HG02970 (cell line): Measurements from ENCODE around the gene DISP1.

ENCODE experiments used
- ATAC-seq: cut with Tn5 transposase; IDR thresholded peaks from one replicate; pipeline ENCODE4 v1.9.1; 2021; ENCODE audit warnings: mild to moderate bottlenecking, moderate library complexity, moderate number of reproducible peaks; ENCODE audit not compliant: unreplicated experiment, low FRiP score

The DISP1 gene

DNA sequence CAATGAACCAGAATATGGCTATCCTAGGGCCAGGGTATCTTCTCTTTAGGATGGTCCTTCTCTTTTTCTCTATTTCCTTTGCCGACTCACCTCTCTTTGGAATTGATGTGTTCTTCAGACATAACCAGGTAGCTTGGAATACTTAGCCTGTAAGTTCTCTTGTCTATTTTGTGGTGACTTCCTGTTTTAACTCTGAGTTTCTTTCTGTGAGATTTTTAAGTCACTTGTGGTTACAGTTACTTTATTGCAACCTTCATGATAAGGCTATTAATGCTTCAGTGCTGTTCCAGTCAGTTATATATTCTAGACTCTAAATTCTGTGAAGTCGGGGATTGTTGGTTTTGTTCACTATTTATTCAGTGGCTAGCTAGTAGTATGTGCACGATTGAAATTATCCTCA lies 46.2 kb downstream of the DISP1 start:
- no peak for ATAC-seq
